Putamen (tissue), 1 donor: ENCODE data around the gene UPF3B.
"Not testable (repeated sequence)": the region's sequence is repeated elsewhere in the genome, so short reads cannot be mapped to it uniquely, and the experiment has no call there.

Source experiments
- DNase-seq: peaks from one replicate; pipeline ENCODE4 v3.0.0-alpha.2; 2016; ENCODE audit warnings: low spot score

The UPF3B gene, protein sequence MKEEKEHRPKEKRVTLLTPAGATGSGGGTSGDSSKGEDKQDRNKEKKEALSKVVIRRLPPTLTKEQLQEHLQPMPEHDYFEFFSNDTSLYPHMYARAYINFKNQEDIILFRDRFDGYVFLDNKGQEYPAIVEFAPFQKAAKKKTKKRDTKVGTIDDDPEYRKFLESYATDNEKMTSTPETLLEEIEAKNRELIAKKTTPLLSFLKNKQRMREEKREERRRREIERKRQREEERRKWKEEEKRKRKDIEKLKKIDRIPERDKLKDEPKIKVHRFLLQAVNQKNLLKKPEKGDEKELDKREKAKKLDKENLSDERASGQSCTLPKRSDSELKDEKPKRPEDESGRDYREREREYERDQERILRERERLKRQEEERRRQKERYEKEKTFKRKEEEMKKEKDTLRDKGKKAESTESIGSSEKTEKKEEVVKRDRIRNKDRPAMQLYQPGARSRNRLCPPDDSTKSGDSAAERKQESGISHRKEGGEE

DNA sequence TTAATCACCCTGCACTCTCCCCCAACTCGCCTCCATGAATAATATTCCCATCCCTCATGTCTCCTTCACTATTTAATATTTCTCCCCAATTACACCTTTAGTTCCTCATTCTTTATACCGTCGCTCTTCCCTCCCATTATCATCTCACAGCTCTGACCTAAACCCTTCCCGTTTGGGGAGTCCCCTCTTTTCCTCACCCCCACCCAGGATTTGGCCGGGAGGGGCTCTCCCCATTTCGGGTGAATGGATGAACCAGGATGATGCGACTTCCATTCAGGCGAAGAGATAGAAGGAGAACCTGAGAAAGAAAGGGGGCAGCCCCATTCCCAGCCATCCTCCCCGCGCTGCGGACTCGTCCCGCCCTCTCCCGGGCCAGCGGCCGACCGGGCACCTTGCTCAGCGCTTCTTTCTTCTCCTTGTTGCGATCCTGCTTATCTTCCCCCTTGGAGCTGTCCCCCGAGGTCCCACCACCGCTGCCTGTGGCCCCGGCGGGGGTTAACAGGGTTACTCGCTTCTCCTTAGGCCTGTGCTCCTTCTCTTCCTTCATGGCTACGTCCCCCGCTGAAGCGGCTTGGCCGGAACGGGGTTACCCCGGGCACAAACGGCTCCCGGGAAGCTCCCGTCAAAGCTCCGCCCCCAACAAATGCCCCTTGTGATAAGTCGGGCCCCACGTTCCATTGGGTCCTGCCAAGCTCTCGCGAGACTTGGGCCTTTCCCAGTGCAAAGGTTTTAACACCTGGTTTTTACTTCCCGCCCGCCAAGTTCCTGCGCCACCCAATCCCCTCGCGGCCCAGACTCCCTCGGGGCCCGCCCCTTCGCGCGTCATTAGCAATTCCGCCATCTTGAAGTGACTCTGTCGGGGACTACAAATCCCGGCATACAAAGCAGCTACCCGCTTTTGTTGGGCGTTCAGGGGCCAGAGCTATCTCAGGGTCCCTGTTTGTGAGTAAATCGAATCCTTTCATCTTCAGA is at the start of gene UPF3B:
TSS of gene UPF3B (minus strand) at position 582 of the 972 bp plus-strand sequence. CDS start at position 547, 35 bp downstream.
- DNase-seq: peak; percentile 95

DNA sequence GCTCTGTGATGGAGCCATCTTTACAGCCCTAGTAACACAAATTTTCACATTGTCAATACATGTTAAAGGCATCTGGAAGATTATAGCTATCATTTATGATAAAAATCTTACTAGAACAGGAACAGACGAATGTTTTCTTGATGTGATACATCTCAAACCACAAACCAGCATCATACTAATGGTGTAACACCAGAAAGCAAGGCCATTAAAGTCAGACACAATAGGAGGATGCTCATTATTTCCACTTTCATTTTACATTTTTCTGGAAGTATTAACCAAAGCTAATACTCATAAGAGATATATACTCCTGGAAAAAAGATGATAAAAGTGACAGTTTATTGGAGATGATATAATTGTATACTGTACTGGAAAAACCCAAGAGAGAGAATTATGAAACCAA is 48.2 kb upstream of the UPF3B start:
- no peak for DNase-seq

GRCh38 chrX:119899125-119899524 is 46.4 kb upstream of the UPF3B start:
- DNase-seq: no peak

GRCh38 chrX:119895843-119896326 is 43.1 kb upstream of the UPF3B start, which contains the start of gene AKAP14:
TSS of gene AKAP14 (plus strand) at chrX:119895893. CDS start at chrX:119903224, 7,331 bp downstream.
- no peak for DNase-seq

DNA sequence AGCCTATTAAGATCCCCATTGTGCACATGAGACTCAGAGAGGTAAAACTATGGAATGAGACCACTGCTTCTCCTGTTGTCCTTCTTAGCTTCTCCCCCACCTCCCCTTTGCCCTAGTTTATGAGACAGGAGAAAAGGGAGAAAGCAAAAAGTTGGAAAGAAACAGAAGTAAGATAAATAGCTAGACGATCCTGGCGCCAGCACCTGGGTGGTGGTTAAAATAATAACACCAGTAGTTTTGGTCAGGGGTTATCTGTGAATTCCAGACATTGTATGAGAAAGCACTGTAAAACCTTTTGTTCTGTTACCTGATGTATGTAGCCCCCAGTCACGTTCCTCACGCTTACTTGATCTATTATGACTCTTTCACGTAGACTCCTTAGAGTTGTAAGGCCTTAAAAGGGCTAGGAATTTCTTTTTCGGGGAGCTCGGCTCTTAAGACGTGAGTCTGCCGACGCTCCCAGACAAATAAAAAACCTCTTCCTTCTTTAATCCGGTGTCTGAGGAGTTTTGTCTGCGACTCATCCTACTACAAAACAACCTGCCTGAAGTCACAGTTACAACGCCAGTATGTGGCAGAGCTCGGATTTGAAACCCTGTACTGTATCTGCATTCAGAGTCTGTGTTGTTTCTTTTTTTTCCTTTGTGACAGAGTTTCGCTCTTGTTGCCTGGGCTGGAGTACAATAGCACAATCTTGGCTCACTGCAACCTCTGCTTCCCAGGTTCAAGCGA is 39.4 kb upstream of the UPF3B start:
- DNase-seq: not testable (repeated sequence)

DNA sequence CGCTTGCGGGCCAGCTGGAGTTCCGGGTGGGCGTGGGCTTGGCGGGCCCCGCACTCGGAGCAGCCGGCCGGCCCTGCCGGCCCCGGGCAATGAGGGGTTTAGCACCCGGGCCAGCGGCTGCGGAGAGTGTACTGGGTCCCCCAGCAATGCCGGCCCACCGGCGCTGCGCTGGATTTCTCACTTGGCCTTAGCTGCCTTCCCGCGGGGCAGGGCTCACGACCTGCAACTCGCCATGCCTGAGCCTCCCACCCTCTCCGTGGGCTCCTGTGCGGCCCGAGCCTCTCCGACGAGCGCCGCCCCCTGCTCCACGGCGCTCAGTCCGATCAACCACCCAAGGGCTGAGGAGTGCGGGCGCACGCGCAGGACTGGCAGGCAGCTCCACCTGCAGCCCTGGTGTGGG is 37.9 kb upstream of the UPF3B start:
- not testable (repeated sequence) for DNase-seq

DNA sequence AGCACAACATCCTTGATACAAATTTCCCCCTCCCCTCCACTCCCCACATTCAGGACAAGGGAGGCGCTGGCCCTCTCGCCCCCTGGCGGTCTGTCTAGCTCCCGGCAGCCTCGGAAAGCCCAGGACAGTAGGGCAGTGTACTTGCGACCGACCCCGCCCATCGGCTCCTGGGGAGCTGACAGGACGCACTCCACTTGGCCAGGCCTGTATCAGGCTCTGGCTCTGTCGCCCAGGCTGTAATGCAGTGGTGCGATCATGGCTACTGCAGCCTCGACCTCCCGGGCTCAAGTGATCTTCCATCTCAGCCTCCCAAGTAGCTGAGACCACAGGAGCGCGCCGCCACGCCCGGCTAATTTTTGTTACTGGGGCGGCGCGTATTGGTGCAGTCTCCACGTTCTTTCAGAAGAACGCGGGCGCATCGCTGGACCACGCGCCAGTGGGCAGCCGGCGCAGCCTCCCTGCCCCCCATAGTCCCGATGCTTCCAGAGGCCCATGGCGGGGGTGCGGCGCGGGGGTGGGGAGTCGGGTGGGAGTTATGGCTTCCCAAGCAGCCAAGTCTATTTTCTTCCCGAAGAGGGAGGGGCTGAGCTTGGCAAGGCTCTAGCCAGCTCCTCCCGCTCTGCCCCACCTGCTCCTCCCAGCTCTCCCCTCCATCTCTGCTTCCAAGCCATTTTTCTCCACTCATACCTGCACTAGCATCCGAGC is 35.1 kb upstream of the UPF3B start:
- DNase-seq: no peak

DNA sequence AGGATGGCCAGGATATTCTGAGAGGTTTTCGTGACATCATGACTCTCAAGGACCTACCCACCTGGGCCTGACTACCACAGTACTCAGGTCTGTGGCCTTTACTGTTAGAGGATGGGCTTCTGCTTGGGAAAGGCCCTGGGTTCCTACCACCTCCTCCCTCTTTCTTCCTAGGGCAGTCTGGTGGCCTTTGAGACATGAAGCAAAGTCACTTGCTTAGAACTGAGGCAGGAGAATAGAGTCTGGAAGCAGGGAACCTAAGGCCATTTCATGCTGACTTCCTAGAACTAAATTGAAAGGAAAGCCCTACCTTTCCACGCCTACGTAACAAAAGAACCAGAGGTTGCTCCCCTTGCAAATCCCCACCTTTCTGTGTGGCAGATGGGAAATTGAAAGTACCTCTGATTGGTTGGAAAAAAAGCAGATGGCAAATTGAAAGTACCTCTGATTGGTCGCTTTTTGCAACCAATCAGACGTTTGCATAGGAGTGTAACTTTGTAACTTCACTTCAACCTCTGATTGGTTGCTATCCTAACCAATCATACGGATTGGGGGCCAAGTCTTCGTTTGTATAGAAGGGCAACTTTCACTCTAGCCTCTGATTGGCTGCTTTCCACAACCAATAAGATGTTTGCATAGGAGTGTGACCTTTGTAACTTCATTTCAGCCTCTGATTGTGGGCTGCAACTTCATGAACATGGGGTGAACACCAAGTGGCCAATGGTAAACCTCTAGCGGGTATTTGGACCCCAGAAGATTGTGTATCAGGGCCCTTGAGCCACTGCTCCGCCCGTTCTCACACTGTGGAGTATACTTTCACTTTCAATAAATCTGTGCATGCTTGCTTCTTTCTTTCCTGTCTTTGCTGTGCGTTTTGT is 33.0 kb upstream of the UPF3B start:
- DNase-seq: no peak

DNA sequence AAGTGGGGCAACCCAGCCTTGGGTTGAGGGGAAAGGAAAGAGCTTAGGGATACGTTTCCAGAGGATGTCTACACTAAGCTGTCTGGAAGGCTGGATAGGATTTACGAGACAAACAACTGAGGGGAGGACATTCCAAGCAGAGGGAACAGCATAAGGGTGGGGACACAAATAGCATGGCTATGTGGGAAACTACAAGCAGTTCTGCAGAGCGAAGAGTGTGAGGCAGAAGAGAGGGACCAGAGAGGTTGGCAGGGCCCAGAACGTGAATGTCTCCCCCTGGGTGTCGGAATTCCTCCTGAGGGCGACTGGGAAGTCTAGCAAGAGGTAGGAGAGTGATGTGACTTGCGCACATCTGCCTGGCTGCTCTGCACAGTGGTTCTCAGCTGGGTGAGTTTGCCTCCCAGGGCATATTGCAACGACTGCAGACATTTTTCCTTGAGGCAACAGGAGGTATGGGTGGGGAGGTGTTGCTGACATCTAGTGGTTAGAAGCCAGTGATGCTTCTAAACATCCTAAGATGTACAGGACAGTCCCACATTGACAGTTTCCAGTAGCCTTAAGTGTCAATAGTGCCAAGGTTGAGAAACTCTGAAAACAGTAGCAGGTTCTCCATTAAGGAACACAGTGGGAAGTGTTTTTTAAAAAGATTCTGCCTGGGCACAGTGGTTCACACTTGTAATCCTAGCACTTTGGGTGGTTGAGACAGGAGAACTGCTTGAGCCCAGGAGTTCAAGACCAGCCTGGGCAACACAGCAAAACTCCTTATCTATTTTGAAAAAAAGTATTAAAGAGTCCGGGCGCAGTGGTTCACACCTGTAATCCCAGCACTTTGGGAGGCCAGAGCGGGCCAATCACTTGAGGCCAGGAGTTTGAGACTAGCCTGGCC is 28.0 kb upstream of the UPF3B start:
- DNase-seq: no peak

GRCh38 chrX:119880076-119880475 is 27.3 kb upstream of the UPF3B start:
- no peak for DNase-seq

DNA sequence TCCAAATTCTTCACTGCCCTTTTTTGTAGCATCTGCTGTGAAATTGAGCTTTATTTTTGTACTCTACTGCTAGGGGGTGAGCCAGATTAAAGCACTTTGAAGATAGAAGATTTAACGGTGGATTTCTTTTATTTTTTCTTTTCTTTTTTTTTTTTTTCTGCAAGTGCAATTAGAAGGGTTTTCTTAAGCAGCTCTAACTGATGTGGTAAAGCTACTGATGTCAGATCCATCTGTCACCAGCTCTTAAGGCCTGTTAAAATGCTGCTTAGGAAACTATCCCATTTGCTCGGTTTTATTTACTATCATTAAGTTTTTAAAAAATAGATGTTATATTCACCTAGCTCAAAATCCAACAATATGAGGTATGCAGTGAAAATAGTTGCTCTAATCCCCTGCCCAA is 26.0 kb upstream of the UPF3B start:
- DNase-seq: no peak

DNA sequence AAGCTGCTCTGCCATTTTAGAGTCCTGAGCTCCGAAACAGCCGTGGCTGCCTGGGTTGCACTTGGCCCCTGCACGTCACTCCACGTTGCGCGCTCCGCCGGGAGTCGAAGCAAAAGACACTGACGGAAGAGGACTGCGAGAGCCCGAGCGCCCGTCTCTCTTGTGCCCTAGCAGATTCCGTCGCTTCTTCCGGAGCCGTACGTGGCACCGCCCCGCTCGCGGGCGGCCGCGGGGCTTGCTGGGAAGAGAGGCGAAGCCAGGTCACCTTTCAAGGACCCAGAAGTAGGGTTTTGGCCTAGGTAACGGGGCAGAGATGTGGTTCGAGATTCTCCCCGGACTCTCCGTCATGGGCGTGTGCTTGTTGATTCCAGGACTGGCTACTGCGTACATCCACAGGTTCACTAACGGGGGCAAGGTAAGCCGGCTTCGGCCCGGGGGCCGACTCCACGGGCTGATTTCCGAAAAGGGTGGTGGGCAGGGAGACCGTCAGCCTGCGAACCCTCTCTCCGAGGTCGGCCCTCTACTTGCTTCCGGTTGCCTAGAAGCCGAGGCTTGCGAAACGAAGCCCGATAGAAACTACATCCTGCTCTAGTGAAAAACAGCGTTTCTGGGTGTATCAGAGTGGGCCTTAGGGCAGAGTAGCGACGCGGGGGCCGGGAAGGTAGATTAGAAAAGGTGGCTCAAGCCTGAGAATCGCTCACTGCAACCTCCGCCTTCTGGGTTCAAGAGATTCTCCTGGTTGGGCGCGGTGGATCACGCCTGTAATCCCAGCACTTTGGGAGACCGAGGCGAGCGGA is 19.0 kb upstream of the UPF3B start, which contains the start of the genes NDUFA1 and RNF113A:
TSS of gene NDUFA1 (plus strand) at position 234 of the 797 bp plus-strand sequence. CDS start at position 314, 80 bp downstream.
TSS of gene RNF113A (minus strand) at position 135 of the 797 bp plus-strand sequence. CDS start at position 15, 120 bp downstream.
- DNase-seq: peak; percentile 83

- DNase-seq: no peak
Observed at GRCh38 chrX:119871245-119871598, 18.5 kb upstream of the UPF3B start.

DNA sequence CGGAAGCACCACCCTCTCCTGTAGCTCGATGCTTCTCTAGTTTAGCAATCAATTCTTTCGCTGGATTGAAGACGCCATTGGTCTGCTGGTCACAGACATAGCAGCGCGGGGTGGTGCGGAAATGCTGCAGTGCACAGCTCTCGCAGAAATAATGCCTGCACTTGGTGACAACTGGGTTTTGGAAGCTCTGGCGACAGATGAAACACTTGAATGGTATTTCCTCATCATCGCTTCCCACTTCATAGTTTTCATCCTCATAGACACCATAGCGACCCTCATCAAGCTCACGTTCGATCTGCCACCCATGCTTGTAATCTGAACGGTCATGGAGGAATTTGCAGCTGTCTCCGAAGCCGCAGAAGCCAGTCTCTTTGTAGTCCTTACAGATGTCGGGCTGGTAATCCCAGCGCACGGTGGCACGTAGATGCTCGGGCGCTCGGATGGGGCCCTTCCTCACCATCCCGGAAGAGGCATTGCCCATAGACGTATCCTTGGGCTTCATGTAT is 17.9 kb upstream of the UPF3B start:
- DNase-seq: no peak

DNA sequence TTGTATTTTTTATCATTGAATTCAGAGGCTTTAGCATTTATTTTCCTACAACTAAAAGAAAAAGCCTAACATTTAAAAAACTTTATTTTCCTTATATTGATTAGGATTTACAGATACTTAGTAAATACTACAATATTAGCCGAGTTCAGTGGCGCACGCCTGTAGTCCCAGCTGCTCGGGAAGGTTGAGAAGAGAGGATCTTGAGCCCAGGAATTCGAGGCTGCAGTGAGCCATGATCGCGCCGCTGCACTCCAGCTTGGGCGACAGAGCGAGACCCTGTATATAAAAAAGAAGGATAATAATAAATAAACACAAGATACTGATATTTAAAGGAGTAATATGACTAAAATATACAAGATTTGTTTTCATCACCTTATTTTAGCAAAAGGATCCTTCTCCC is 681 bp upstream of the UPF3B start:
- no peak for DNase-seq

GRCh38 chrX:119833905-119834304 is 18.9 kb downstream of the UPF3B start:
- no peak for DNase-seq

- DNase-seq: no peak
Observed at GRCh38 chrX:119828446-119828845, 24.3 kb downstream of the UPF3B start.
